ENCODE measurements around the gene REL. TPM values are rescaled to one million over a fixed set of nuclear protein-coding genes. Genes with fewer than 3 reads are reported as not detected.
"Not testable (repeated sequence)": the region's sequence is repeated elsewhere in the genome, so short reads cannot be mapped to it uniquely, and the experiment has no call there.

Gene REL
- total RNA-seq, 2 donors from 2014 or later: 11.1 to 31.5 TPM

DNA sequence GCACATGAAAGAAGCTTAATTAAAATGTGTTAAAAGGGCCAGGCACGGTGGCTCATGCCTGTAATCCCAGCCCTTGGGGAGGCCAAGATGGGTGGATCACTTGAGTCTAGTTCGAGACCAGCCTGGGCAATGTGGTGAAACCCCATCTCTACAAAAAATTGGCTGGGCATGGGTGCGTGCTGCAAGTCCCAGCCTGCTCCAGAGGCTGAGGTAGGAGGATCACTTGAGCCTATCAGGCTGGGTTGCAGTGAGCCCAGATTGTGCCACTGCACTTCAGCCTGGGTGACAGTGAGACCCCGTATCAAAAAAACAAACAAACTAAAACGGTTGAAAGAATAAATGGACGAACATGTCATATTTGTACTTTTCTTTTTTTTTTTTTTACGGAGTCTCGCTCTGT is 26.0 kb downstream of the REL start:
- H3K4me3 ChIP-seq: no peak overlapping the region
- H3K36me3 ChIP-seq: no peaks in the 10 kb centered on the region
- no peak overlapping the region for H3K9ac ChIP-seq (ENCODE audit: low read depth in 2 of 2, low read length in 2 of 2)
- H3K9me3 ChIP-seq: no peaks in the 10 kb centered on the region
- H3K27ac ChIP-seq: no peak overlapping the region
- no peaks in the 10 kb centered on the region for H3K27me3 ChIP-seq
- DNase-seq: no peak
- no peaks in the 10 kb centered on the region for H3K4me1 ChIP-seq
- intact Hi-C loops (cut with DNase I): no loop called here
- TF ChIP-seq, protein P1, sequence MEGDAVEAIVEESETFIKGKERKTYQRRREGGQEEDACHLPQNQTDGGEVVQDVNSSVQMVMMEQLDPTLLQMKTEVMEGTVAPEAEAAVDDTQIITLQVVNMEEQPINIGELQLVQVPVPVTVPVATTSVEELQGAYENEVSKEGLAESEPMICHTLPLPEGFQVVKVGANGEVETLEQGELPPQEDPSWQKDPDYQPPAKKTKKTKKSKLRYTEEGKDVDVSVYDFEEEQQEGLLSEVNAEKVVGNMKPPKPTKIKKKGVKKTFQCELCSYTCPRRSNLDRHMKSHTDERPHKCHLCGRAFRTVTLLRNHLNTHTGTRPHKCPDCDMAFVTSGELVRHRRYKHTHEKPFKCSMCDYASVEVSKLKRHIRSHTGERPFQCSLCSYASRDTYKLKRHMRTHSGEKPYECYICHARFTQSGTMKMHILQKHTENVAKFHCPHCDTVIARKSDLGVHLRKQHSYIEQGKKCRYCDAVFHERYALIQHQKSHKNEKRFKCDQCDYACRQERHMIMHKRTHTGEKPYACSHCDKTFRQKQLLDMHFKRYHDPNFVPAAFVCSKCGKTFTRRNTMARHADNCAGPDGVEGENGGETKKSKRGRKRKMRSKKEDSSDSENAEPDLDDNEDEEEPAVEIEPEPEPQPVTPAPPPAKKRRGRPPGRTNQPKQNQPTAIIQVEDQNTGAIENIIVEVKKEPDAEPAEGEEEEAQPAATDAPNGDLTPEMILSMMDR (IDR thresholded peaks at IDR 0.05): no peak

DNA sequence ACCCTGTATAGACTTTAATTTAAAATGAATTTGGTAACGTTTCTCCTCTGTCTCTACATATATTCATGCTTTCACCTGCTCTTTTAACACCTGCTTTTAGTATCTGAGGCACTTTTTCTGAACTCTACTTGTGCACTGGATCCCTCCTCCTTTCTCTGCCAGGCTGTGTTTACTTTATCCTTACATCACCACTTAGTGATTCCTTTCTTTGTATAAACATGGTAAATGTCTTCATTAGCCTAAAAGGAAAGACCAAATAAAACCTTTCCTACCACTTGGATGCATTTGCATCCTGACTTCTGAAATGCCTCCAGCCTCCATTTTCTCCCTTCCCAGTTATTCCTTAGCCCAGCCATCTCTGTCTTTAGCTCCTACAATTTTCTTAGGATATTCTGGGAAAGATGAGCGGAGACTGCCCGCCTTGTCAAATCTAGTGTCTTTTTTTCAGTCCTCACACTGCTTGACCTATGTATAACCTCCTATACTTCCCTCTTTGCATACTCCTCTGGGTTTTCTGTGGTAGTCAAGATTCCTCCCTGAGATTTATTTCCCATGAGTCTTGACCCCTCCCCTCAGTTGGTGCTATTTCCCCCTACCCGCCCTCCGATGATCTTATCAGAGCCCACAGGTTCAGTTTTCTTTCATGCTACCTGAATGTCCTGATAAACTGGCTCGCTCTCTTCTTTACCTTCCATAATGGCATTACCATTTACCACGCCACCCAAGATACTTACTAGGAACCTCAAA is 44.8 kb downstream of the REL start:
- no peak overlapping the region for H3K9ac ChIP-seq (ENCODE audit: low read depth in 2 of 2, low read length in 2 of 2)
- H3K4me1 ChIP-seq: no peaks in the 10 kb centered on the region
- no peaks in the 10 kb centered on the region for H3K9me3 ChIP-seq
- H3K27ac ChIP-seq: peak overlapping the region; percentile 17
- DNase-seq: no peak
- TF ChIP-seq, protein P1 (IDR thresholded peaks at IDR 0.05): no peak
- no peaks in the 10 kb centered on the region for H3K27me3 ChIP-seq
- H3K36me3 ChIP-seq: peaks cover 9% of the 10 kb centered on the region
- intact Hi-C loops (cut with DNase I): no loop called here
- no peak overlapping the region for H3K4me3 ChIP-seq

DNA sequence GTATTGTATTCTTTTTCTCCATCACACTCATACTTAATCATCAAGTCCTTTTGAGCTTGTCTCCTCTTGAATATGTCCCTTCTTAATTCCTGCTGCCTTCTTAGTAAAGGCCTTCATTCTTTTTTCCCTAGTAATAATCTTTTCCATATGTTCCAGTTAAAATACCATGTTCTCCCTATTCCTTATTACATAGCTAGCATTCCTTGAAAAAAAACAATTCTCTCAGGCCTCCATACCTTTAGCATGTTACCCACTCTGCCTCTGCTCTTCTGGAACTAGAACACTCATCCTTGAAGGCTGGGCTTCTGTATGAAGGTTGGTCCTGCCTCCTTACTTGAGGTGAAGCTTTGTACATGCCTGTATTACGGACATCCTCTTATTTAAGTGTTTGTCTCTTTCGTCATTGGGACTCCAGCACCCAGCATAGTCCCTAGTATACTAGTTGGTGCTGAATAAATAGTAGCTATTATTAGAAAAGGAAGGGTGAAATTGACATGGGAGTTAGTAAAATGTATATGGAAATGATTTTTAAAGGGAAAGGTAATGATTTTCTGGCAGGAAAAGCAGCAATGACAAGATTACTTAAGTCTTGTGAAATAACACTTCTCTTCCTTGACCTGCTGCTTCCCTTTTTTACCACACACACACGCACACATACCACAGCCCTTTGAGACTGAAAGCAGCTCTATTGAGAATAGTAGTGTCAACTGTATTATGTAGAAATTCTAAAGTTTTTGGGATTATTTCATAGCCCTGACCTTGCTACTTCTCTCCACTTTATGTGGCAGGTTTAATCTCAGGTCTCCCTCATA is 45.6 kb downstream of the REL start:
- Histone ChIP-seq H3K36me3 (peaks cover 1% of the 10 kb centered on the region), H3K4me3 (no peak overlapping the region), H3K4me1 (no peaks in the 10 kb centered on the region), H3K27me3 (no peaks in the 10 kb centered on the region), H3K9ac (ENCODE audit: low read depth in 2 of 2, low read length in 2 of 2) (no peak overlapping the region), H3K9me3 (no peaks in the 10 kb centered on the region), H3K27ac (peak overlapping the region; percentile 17)
- TF ChIP-seq, protein P1 (IDR thresholded peaks at IDR 0.05): no peak
- intact Hi-C loops (cut with DNase I): no loop called here
- DNase-seq: no peak

DNA sequence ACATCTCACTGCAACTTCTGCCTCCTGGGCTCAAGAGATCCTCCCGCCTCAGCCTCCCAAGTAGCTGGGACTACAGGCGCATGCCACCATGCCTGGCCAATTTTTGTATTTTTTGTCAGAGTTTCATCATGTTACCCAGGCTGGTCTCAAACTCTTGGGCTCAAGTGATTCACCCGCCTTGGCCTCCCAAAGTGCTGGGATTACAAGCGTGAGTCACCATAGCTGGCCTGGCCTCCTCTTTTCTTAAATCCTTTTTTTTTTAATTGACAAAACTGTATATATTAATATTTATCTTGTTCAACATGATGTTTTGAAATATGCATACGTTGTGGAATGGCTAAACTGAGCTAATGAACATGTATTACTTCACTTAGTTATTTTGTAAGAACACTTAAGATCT is 50.7 kb downstream of the REL start:
- H3K27ac ChIP-seq; DNase-seq; H3K27me3 ChIP-seq; H3K9ac ChIP-seq (ENCODE audit: low read depth in 2 of 2, low read length in 2 of 2); H3K9me3 ChIP-seq; H3K36me3 ChIP-seq; intact Hi-C loops (cut with DNase I); H3K4me1 ChIP-seq; H3K4me3 ChIP-seq: not testable (repeated sequence)

DNA sequence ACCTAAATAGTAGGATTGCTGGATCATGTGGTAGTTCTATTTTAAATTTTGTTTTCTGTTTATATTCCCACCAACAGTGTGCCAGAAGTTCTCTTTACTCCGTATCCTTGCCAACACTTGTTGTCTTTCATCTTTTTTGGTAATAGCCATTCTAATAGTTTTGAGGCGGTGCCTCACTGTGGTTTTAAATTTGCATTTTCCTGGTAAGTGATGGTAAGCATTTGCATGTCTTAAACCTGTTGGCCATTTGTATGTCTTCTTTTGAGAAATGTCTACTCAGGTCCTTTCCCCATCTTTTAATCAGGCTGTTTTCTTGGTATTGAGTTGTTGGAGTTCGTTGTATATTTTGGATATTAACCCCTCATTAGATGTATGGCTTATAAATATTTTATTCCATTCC is 51.6 kb downstream of the REL start:
- no peaks in the 10 kb centered on the region for H3K36me3 ChIP-seq
- H3K9ac ChIP-seq (ENCODE audit: low read depth in 2 of 2, low read length in 2 of 2): no peak overlapping the region
- H3K27ac ChIP-seq: no peak overlapping the region
- H3K4me1 ChIP-seq: no peaks in the 10 kb centered on the region
- TF ChIP-seq, protein P1 (IDR thresholded peaks at IDR 0.05): no peak
- H3K9me3 ChIP-seq: no peaks in the 10 kb centered on the region
- H3K4me3 ChIP-seq: no peak overlapping the region
- intact Hi-C loops (cut with DNase I): no loop called here
- DNase-seq: no peak
- H3K27me3 ChIP-seq: no peaks in the 10 kb centered on the region

All from colonic mucosa (tissue), 4 donors.